Mesenchymal stem cell (in vitro differentiated cells and primary cell): ENCODE measurements around the gene CMKLR1.

Experiments used
- DNase-seq: peaks from one replicate; pipeline ENCODE4 v3.0.0-alpha.2; 2013
- H2AFZ ChIP-seq: one replicate; pipeline ENCODE4 v1.6.1; 2013; ENCODE audit warnings: low read depth, mild to moderate bottlenecking, control low read depth, inconsistent platforms, low read length, moderate library complexity
- H2AK5ac ChIP-seq: 2 replicates; pipeline ENCODE4 v1.6.1; 2013; ENCODE audit warnings: low read length, moderate library complexity, mild to moderate bottlenecking, inconsistent platforms; ENCODE audit not compliant: severe bottlenecking
- H2BK120ac ChIP-seq: one replicate; pipeline ENCODE4 v1.6.1; 2013; ENCODE audit warnings: low read depth, mild to moderate bottlenecking, inconsistent platforms, low read length, moderate library complexity
- H2BK12ac ChIP-seq, 2 experiments: one replicate each; pipeline ENCODE4 v1.6.1; 2013; ENCODE audit warnings: inconsistent platforms in 2 of 2, low read length in 2 of 2, mild to moderate bottlenecking in 2 of 2, moderate library complexity in 2 of 2, control low read depth in 1 of 2
- H2BK15ac ChIP-seq: one replicate; pipeline ENCODE4 v1.6.1; 2013; ENCODE audit warnings: mild to moderate bottlenecking, low read depth, inconsistent platforms; ENCODE audit not compliant: poor library complexity, severe bottlenecking
- H2BK5ac ChIP-seq: 2 replicates; pipeline ENCODE4 v1.6.1; 2013; ENCODE audit warnings: low read depth, mild to moderate bottlenecking, low read length, control low read depth, inconsistent platforms; ENCODE audit not compliant: poor library complexity, severe bottlenecking
- H3K14ac ChIP-seq, 2 experiments: one replicate each; pipeline ENCODE4 v1.6.1; 2013; ENCODE audit warnings: inconsistent platforms in 2 of 2, low read length in 2 of 2, control low read depth in 1 of 2, mild to moderate bottlenecking in 1 of 2, moderate library complexity in 1 of 2
- H3K18ac ChIP-seq, 2 experiments: one replicate each; pipeline ENCODE4 v1.6.1; 2013; ENCODE audit warnings: inconsistent platforms in 2 of 2, low read length in 2 of 2, control low read depth in 1 of 2, low read depth in 1 of 2, mild to moderate bottlenecking in 1 of 2
- H3K23ac ChIP-seq, 2 experiments: one replicate each; pipeline ENCODE4 v1.6.1; 2013; ENCODE audit warnings: inconsistent platforms in 2 of 2, low read length in 2 of 2, mild to moderate bottlenecking in 2 of 2, moderate library complexity in 2 of 2, control low read depth in 1 of 2
- H3K27ac ChIP-seq: 2 replicates; pipeline ENCODE4 v1.5.1; 2013; ENCODE audit warnings: mild to moderate bottlenecking, moderate library complexity, low read length, control low read depth, inconsistent platforms; ENCODE audit not compliant: poor library complexity, severe bottlenecking
- H3K27me3 ChIP-seq, 2 experiments: 2 replicates each; pipeline versions ENCODE4 v1.6.1 to v1.7.0; 2013; ENCODE audit warnings: low read length in 2 of 2, mild to moderate bottlenecking in 2 of 2, moderate library complexity in 2 of 2, control low read depth in 1 of 2, inconsistent platforms in 1 of 2; ENCODE audit not compliant: control insufficient read depth in 1 of 2, insufficient read depth in 1 of 2
- H3K36me3 ChIP-seq, 2 experiments: 2 replicates each; pipeline versions ENCODE4 v1.6.1 to v1.7.0; 2013; ENCODE audit warnings: low read length in 2 of 2, control low read depth in 1 of 2, inconsistent platforms in 1 of 2, low read depth in 1 of 2, mild to moderate bottlenecking in 1 of 2; ENCODE audit not compliant: insufficient read depth in 2 of 2, control insufficient read depth in 1 of 2
- H3K4ac ChIP-seq, 2 experiments: one replicate each; pipeline ENCODE4 v1.6.1; 2013; ENCODE audit warnings: inconsistent platforms in 2 of 2, low read length in 2 of 2, mild to moderate bottlenecking in 2 of 2, moderate library complexity in 2 of 2, control low read depth in 1 of 2, low read depth in 1 of 2
- H3K4me1 ChIP-seq: 2 replicates; pipeline ENCODE4 v1.6.1; 2013; ENCODE audit warnings: low read depth, low read length, control low read depth; ENCODE audit not compliant: control insufficient read depth, insufficient read depth
- H3K4me2 ChIP-seq: 2 replicates; pipeline ENCODE4 v1.6.1; 2013; ENCODE audit warnings: low read length, mild to moderate bottlenecking, inconsistent platforms; ENCODE audit not compliant: poor library complexity, severe bottlenecking
- H3K4me3 ChIP-seq, 2 experiments: 2 replicates each; pipeline versions ENCODE4 v1.5.1 to v1.7.0; 2013; ENCODE audit warnings: low read length in 2 of 2, mild to moderate bottlenecking in 2 of 2, control low read depth in 1 of 2, low read depth in 1 of 2; ENCODE audit not compliant: insufficient read depth in 1 of 2
- H3K79me1 ChIP-seq: replicated peaks from 2 replicates; pipeline ENCODE4 v1.6.1; 2013; ENCODE audit warnings: mild to moderate bottlenecking, control low read depth, low read length, inconsistent platforms; ENCODE audit not compliant: poor library complexity, severe bottlenecking
- H3K9ac ChIP-seq: 2 replicates; pipeline ENCODE4 v1.7.0; 2013; ENCODE audit warnings: mild to moderate bottlenecking, low read length, moderate library complexity
- H3K9me3 ChIP-seq: 2 replicates; pipeline ENCODE4 v1.7.0; 2013; ENCODE audit warnings: mild to moderate bottlenecking, low read length; ENCODE audit not compliant: control insufficient read depth
- H4K8ac ChIP-seq: one replicate; pipeline ENCODE4 v1.6.1; 2013; ENCODE audit warnings: inconsistent platforms, mild to moderate bottlenecking, low read length, moderate library complexity
- H4K91ac ChIP-seq: one replicate; pipeline ENCODE4 v1.6.1; 2013; ENCODE audit warnings: mild to moderate bottlenecking, low read length, inconsistent platforms
- WGBS: methylation state at CpG from one replicate; pipeline ENCODE4 v1.1.7; 2013; ENCODE audit warnings: mixed read lengths; 5-methylcytosine and 5-hydroxymethylcytosine counted together

CMKLR1 gene

DNA sequence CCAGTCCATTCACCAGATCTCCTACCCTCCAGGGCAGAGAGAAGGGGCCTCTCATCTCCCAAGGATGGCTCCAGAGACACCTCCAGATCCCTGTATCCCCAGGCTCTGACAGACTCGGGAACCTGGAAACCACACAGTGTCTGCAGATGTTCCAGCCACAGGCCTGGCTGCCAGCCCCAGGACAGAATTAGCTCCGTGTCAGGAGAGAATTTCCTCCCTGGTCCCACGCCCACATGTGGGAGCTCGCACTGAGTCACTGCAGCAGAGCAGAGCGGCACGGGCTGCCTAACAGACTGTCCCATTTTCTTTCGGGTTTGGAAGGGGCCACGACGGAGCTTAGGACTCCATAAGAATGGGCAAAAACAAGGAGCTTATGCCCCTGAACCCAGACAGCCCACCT lies 33.6 kb downstream of the CMKLR1 start:
- 28% methylated on average over 9 of the region's 9 CpGs for WGBS
- Histone ChIP-seq H3K23ac (no peak overlapping the region), H3K4me3 (peak overlapping the region in 1 of 2 experiments; percentile 71), H3K79me1 (no peaks in the 10 kb centered on the region), H3K4me1 (peaks cover 50% of the 10 kb centered on the region), H3K36me3 (no peaks in the 10 kb centered on the region), H2AK5ac (no peak overlapping the region), H3K4me2 (peak overlapping the region; percentile 12), H3K14ac (no peak overlapping the region), H2BK15ac (no peak overlapping the region), H3K27ac (peak overlapping the region; percentile 21), H4K91ac (no peak overlapping the region), H3K18ac (no peak overlapping the region), H3K4ac (no peak overlapping the region), H4K8ac (no peak overlapping the region), H3K9me3 (no peaks in the 10 kb centered on the region), H2AFZ (no peak overlapping the region), H2BK12ac (no peak overlapping the region), H2BK5ac (no peak overlapping the region), H3K9ac (peak overlapping the region; percentile 77), H3K27me3 (peaks cover 0 to 65% of the 10 kb centered on the region in 2 experiments), H2BK120ac (no peak overlapping the region)
- DNase-seq, result peak; percentile 33

DNA sequence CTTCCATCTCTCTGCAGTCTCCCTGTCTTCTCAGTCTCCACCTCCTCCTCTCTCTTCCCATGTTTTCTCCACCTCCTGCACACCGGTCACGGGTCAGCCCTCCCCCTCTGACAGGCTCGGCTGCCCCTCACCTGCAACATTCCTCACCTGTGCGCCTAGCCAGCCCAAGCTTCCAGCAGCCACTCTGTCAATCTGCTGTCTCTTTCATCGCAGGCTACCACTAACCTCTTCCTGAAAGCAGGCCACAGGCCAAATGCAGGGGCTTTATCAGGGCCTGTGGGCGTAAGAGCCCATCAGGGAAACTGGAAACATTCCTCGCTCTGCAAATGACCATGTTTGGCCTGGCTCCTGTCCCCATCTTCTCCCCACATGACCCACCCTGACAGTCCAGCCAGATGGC lies 34.5 kb downstream of the CMKLR1 start:
- H3K9me3 ChIP-seq, result no peaks in the 10 kb centered on the region
- WGBS, result 42% methylated on average over 7 of the region's 7 CpGs

DNA sequence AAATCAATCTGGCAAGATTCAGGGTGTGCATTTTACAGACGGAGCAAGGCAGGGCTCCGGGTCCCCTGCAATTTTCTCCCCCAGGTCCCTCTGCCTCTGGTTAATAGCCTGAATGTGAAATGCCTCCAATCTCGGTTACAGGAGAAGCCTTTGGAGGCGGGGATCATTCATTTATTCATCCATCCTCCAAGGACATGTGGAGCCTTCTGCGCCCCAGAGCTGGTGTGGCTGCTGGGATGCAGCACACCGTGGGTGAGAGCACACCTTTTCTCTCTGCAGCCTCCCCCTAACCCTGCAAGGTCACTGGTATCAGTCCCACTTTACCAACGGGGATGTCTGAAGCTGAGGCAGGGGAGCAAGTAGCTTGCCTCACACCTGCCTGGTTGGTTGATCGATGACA lies 35.4 kb downstream of the CMKLR1 start:
- Histone ChIP-seq H3K9ac (no peak overlapping the region), H3K23ac (no peak overlapping the region), H4K8ac (no peak overlapping the region), H3K36me3 (no peaks in the 10 kb centered on the region), H3K27ac (no peak overlapping the region), H4K91ac (no peak overlapping the region), H3K4ac (no peak overlapping the region), H3K4me1 (peaks cover 49% of the 10 kb centered on the region), H3K9me3 (no peaks in the 10 kb centered on the region), H3K18ac (no peak overlapping the region), H3K4me2 (no peak overlapping the region), H3K4me3 (no peak overlapping the region), H3K14ac (no peak overlapping the region), H2AFZ (no peak overlapping the region), H3K27me3 (peaks cover 0 to 57% of the 10 kb centered on the region in 2 experiments), H2AK5ac (no peak overlapping the region), H2BK15ac (no peak overlapping the region), H3K79me1 (no peaks in the 10 kb centered on the region), H2BK12ac (no peak overlapping the region), H2BK120ac (no peak overlapping the region), H2BK5ac (no peak overlapping the region)
- WGBS, result 63% methylated on average over 8 of the region's 8 CpGs
- DNase-seq, result no peak

More for the DNA sequence above, 34.5 kb downstream of the CMKLR1 start:
- Histone ChIP-seq H3K27ac (no peak overlapping the region), H3K4me3 (no peak overlapping the region), H3K18ac (no peak overlapping the region), H3K4me2 (no peak overlapping the region), H2AFZ (no peak overlapping the region), H3K14ac (no peak overlapping the region), H3K23ac (no peak overlapping the region), H2BK12ac (no peak overlapping the region), H3K36me3 (no peaks in the 10 kb centered on the region), H3K79me1 (no peaks in the 10 kb centered on the region), H2AK5ac (no peak overlapping the region), H4K91ac (no peak overlapping the region), H4K8ac (no peak overlapping the region), H2BK15ac (no peak overlapping the region), H2BK120ac (no peak overlapping the region), H2BK5ac (no peak overlapping the region), H3K27me3 (peaks cover 0 to 64% of the 10 kb centered on the region in 2 experiments), H3K4ac (no peak overlapping the region), H3K4me1 (peaks cover 50% of the 10 kb centered on the region), H3K9ac (no peak overlapping the region)
- no peak for DNase-seq

DNA sequence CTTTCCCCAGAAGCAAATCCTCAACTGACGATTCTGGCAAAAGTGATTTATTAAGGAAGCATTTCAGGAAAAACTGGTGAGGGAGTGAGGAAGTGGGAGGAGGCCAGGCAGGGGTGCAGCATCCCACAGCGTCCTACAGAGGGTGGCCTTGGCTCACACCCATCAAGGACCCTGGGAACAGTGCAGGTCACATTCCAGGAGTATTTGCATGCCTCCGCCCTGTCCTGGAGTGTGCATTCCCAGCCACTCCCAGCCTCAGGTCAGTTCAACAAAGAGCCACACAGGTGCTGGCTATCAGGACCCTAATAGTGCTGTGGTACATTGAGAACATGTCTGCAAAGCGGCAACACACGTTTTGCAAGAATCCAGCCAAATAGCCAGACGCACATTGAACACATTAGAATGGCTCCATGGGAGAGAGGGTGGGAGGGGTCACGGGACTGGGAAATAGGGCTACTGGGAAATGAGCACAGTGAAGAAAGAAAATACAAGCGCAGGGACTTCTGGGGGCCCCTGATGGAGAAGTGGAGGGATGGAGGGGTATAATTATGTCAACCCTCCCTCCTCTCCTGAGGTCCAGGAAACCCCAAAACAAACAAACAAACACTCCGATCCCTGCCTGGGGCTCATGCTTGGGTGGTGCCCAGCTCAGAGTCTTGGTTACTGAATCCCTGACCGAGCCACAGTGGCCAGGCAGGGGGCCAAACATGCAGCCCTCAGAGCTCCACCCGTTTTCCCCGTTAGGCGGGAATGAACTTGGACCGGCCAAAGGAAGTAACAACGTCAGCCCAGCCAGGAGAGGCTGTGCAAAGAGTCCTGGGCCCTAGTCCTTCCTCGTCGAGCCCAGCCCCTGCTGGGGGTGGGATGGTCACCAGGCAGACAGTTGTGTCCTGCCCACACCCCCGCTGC lies 36.5 kb downstream of the CMKLR1 start:
- no peak overlapping the region for H2AK5ac ChIP-seq
- peak overlapping the region; percentile 18 for H3K9ac ChIP-seq
- H3K4me2 ChIP-seq, result no peak overlapping the region
- H3K4ac ChIP-seq, result no peak overlapping the region
- H3K4me3 ChIP-seq, result peak overlapping the region in 1 of 2 experiments; percentile 12
- H4K8ac ChIP-seq, result no peak overlapping the region
- H3K27me3 ChIP-seq, result peaks cover 0 to 57% of the 10 kb centered on the region in 2 experiments
- no peak overlapping the region for H4K91ac ChIP-seq
- no peak overlapping the region for H2BK5ac ChIP-seq
- WGBS, result 56% methylated on average over 17 of the region's 18 CpGs
- no peak overlapping the region for H2BK12ac ChIP-seq
- H3K27ac ChIP-seq, result no peak overlapping the region
- H3K14ac ChIP-seq, result no peak overlapping the region
- no peak overlapping the region for H3K23ac ChIP-seq
- DNase-seq, result no peak
- H2AFZ ChIP-seq, result no peak overlapping the region
- no peaks in the 10 kb centered on the region for H3K79me1 ChIP-seq
- peaks cover 40% of the 10 kb centered on the region for H3K4me1 ChIP-seq
- H3K36me3 ChIP-seq, result no peaks in the 10 kb centered on the region
- no peak overlapping the region for H3K18ac ChIP-seq
- no peak overlapping the region for H2BK120ac ChIP-seq
- H3K9me3 ChIP-seq, result no peaks in the 10 kb centered on the region
- no peak overlapping the region for H2BK15ac ChIP-seq
